ENCODE results near the gene ITPR2.
"Not testable (repeated sequence)": the region's sequence is repeated elsewhere in the genome, so short reads cannot be mapped to it uniquely, and the experiment has no call there.

The ITPR2 gene

GRCh38 chr12:26848156-26848825 is 15.3 kb upstream of the ITPR2 start:
- no peak for DNase-seq

- DNase-seq, result no peak
Measured at GRCh38 chr12:26847431-26847830, 14.4 kb upstream of the ITPR2 start.

- no peak for DNase-seq
Measured at GRCh38 chr12:26846416-26846815, 13.4 kb upstream of the ITPR2 start.

GRCh38 chr12:26845984-26846383 is 13.0 kb upstream of the ITPR2 start:
- DNase-seq, result no peak

- no peak for DNase-seq
Measured at GRCh38 chr12:26845057-26845666, 12.2 kb upstream of the ITPR2 start.

DNA sequence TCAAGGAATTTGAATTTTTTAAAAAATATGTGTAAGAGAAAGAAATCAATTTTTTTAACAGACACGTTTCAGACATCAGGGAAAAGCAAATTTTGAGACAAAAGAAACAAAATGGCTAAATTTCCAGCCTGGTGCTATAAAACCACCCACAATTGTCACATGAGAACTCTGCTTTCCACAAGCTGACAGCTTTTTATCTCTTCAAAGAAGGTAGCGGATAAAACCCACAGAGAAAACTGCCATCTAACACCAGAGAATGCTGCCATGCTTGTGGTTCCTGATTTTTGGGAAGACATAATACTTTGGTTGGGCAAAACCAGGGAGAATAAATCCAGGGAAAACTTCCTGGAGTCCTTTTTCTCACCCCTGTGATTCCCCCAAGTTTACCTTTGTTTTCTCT is 10.3 kb upstream of the ITPR2 start:
- DNase-seq, result no peak

DNA sequence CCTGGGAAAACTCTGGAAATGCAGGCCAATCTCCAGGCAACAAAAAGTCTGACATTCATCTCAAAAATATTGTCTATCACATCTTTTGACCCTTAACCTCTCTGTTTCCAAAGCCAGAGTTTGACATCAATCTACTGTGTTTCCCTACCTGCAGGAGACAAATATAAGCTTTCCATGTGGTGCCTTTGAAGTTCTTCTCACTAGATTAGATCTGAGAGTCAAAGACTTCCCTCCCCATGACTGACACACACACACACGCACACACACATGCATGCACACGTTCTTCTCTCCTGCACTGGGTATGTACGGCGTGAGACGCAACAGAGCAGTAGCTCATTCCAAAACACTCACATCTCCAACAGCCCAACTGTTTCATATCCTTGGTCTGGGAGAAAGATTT is 8.1 kb upstream of the ITPR2 start:
- no peak for DNase-seq

- no peak for DNase-seq
Measured at GRCh38 chr12:26839512-26839911, 6.5 kb upstream of the ITPR2 start.

DNA sequence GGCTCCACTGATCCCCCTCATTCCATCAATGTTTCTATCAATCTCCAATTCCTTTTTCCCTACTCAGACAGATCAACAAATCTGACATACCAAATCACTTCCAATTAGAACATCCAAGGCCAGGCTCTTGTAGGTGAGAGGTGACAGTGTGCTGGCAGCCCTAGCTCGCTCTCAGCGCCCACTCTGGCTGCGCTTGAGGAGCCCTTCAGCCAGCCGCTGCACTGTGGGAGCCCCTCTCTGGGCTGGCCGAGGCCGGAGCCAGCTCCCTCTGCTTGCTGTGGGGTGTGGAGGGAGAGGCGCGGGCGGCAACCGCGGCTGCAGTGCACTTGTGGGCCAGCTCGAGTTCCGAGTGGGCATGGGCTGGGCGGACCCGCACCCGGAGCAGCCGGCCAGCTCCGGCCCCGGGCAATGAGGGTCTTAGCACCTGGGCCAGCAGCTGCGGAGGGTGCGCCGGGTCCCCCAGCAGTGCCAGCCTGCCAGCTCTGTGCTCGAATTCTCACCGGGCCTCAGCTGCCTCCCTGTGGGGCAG is 6.0 kb upstream of the ITPR2 start:
- no peak for DNase-seq

DNA sequence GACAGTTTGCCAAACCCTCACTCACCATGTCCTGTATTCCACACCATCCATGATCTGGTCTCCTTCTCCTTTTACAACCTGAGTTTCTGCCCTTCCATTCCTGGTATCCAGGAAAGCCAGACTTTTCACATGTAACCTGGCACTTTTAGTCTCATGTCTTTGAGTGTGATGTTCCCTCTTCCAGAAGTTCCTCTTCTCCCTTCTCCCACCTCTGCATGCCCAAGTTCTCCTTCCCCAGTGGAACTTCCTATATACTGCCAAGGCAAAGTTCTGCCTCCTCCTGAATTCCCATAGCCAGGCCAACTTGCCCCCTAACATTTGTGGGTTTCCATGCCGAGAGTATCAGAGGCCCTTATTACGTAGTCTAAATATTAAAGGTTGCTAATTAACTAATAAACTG is 3.2 kb upstream of the ITPR2 start:
- no peak for DNase-seq

GRCh38 chr12:26834503-26835060 is 1.6 kb upstream of the ITPR2 start:
- not testable (repeated sequence) for DNase-seq

- DNase-seq, result no peak
Measured at GRCh38 chr12:26833743-26834490, 923 bp upstream of the ITPR2 start.

DNA sequence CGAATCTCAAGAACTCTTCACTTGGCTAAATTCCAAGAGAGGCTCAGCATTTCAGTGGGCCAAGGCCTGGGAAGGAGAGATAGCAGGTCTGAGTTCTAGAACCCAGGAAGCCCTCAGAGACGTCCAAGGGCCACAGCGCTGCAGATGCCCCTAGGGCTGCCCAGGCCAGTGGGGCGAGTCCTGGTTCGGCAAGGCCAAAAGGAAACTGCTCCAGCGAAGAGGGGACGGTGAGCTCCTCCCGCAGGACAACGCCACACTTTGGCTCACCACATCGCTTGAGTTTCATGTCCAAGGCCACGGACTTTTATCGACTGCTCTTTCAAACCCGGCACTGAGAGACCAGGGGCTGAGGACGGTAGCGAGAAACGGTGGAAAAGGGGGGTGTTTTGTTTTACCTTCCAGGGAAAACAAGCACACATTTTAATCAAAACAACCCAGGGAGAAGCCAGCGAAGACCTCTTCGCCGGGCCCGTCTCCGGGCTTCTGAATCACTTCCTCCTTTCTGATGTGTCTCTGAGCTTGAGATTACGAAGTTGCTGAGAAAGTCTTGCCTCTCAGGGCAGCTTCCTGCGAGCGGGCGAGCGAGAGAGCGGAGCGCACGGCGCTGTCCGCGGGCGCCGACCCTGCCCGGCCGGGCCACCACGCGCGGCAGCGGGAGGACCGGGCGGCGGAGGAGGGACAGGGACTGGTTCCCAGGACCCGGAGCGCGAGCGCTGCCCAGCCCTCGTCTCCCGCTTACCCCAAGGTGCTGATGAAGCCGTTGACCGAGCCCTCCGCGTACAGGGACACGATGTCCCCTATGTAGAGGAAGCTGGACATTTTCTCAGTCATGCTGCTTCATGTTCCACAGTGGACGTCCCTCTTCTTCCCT is 808 bp downstream of the ITPR2 start:
- no peak for DNase-seq

DNA sequence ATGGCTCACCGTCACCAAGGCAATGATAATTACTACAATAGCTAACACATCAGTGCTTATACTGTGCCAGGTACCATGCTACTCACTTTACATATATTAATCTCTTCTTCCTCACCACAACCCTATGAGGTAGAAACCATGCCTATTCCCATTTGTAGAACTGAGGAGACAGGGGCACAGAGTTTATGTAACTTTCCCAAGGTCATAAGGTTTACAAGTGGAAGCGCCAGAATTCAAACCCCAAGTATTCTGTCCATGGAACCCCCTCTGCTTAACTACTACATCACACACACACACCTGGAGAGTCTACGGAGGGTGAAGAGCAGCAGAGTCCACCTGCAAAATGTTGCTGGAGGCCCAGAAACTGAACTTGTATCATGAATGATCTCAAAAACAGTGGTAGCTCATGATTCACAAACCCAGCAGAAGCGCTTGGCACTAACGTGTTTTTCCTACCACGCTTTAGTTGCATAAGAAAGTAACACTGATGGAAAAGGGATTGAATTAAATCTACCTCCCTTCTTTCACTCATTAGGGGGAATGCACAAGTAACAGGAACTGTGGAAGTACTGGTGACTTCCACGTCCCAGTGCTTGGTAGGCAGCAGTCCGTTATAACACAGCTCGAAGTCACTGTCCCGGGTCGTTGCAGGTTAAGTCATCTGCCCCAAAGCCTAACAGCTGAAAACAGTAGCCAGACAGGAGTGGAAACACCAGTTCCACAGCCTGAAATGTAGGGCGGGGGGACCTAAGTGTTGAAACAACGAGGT is 2.0 kb downstream of the ITPR2 start:
- DNase-seq, result no peak

DNA sequence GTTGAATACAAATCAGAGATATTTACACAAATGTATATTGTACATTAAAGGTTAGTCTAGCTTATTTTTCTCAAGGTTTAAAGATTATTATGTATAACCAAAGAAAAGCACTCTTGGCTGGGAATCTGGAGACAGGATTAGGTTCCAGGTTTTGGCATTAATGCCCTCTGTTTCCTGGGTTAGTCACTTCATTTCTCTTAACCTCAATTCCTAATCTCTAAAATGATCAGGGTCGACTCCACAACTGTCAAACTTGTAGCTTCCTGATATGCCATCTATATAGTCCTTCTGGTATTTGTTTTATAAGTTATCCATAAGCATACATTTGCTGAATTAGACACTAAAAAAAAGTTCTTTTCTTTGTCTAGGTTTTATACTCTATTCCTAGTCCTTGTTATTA is 2.6 kb downstream of the ITPR2 start:
- DNase-seq, result no peak

DNA sequence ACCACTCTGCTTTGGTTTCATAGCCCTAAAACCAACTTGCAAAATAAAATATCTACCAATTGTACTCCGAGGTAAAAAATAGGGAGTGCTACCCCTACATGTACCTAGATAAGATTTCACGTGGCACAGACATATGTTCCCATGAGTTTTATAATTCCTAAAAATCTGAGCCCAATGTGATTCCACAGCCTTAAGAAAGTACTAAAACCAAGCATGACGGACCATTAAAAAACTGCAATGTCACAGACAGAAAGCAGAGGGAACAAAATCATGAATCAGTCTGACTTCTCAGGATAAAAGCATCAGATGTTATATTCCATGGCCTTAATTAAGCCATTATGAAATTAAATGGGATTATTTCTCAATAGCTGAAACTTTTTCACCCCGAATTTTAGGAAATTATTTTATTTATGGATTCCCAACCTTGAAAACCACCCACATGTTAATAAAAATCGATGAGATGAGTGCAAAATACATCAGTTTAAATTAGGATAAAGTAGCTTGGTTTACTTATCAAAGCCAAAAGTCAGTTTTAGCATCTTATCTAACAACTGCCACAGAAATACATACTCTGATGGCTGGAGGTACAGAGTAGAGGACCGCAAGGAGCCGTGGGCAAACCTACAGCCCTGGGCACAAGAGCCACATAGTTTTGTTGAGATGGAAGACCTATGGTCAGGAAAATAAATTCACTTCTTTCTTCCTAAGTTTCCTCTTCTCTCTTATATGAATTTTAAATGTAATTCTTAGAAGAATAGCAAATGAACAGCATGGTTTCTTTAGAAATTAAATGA is 4.5 kb downstream of the ITPR2 start:
- DNase-seq, result no peak

DNA sequence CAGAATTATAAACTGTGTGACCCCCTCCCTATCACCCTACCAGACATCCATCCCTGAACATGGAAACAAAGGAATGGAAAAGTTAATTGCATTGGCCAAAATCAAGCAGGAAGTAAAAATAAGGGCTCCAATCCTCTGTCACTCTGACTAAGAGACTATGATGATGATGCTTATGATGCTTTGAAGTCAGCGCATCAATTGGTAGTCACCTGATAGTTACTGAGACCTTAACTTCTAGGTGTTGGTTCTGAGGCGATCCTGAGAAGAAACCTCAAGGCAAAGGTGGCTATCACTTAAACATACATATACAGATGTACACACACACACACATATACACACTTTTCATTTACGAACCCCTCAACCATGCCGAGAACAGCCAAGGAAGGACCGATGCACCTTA is 6.6 kb downstream of the ITPR2 start:
- no peak for DNase-seq

DNA sequence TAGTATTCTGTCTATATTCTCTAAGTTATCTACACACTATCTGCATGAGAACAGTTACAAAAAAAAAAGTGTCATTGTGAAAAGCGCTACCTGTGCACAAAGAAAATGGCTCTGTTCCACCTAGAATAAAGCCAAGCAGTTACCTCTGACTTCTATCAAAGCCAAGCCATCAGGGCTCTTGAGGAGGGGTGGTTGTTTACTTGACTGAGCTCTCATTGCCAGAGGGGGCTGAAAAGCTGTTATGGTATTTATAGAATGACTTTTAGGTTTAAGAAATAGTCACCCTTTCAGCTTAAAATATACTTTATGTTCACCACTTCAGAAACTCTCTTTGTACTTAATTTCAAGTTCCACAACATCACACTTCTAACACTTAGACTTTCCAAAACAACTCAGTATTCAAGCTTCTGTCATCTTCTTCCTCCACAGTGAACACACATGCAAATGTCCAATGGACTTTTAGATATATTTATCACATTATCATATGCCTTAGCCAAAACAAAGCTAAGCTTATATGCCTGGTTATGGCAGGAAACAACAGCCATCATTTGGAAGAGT is 7.5 kb downstream of the ITPR2 start:
- no peak for DNase-seq

GRCh38 chr12:26823390-26823789 is 9.6 kb downstream of the ITPR2 start:
- DNase-seq, result no peak

GRCh38 chr12:26822026-26822425 is 11.0 kb downstream of the ITPR2 start:
- no peak for DNase-seq
